Stimulated activated CD4-positive, alpha-beta T cell treated with anti-CD3 and anti-CD28 coated beads, TNF-alpha, amount 100 ng/mL, for 24 hours (primary cell): ENCODE data around the gene NUP93.

Experiments
- DNase-seq, 3 experiments: peaks; one replicate each; pipeline ENCODE4 v3.0.0-alpha.2; 2020; ENCODE audit warnings: low read depth in 3 of 3

Gene NUP93

GRCh38 chr16:56894331-56894917 is 164.5 kb downstream of the NUP93 start:
- DNase-seq = no peak

GRCh38 chr16:56895813-56896212 is 165.9 kb downstream of the NUP93 start:
- no peak for DNase-seq

GRCh38 chr16:56896244-56896643 is 166.3 kb downstream of the NUP93 start:
- no peak for DNase-seq

GRCh38 chr16:56897026-56897799 is 167.3 kb downstream of the NUP93 start:
- DNase-seq = no peak

GRCh38 chr16:56898847-56899246 is 168.9 kb downstream of the NUP93 start:
- no peak for DNase-seq
